ENCODE measurements around the gene MRPS14.

MRPS14 gene

DNA sequence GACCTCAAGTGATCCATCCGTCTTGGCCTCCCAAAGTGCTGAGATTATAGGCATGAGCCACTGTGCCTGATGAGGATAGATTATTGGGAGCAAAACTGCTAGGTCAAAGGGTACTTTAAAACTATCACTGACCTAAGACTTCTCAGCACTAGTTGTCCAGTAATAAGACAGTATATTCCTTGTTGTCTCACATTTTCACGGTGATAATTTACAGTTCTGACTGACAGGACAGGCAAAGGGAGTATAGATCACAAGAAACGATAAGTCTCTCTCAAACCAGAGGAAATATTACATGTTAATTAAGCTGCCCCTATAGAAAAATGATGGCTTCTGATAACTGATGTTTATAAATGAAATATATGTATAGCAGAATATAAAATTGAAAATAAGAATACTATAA is 3.7 kb downstream of the MRPS14 start:
- no peak for ATAC-seq

DNA sequence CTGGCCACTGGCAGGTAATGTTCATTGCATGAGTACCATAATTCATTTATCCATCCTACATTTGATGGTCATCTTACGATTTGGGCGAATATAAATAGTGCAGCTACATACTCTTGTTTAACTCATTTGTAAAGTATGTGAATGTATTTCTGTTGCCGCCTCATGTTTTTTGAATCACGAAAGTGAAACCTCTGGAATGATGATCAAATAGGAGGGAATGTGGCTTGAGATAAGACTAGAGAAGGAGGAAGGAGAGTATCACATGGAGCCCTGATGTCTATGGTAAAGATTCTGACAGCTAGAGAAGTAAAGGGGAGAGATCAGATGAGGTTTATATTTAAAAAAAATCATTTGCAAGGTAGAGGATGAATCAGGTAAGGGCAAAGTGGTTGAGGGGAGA is 8.0 kb downstream of the MRPS14 start:
- ATAC-seq: no peak

DNA sequence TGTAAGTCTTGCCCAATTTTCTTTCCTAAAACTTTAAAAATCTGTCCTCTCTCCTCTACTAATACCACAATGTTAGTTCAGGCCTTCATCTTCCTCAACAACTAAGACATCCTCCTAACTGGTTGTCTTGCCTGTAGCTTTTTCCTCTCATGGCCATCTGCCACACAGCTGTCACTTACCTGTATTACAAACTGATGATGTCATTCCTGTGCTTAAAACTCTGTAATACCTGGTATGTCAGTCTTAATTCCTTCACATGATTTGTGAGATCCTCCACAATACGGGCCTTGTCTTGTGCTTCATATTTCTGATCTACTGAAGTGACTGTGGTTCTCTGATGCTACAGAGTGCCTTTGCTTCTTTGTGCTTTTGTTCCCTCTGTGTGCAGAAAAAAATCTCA is 9.8 kb downstream of the MRPS14 start:
- ATAC-seq: no peak

DNA sequence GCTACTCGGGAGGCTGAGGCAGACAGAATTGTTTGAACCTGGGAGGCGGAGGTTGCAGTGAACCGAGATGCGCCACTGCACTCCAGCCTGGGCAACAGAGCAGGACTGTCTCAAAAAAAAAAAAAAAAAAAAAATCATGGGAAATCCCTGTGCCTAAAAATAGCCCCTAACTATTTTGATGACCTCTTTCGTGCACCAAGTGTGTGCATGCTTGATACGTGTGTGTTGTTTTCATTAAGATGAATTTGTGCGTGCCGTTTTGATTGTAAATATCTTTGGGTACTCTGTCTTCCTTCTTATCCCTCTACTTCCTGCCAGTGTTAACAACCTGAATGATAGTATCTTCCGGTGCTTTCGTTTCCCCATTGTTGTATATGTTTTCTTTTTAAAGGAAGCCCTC is 13.7 kb downstream of the MRPS14 start:
- no peak for ATAC-seq

DNA sequence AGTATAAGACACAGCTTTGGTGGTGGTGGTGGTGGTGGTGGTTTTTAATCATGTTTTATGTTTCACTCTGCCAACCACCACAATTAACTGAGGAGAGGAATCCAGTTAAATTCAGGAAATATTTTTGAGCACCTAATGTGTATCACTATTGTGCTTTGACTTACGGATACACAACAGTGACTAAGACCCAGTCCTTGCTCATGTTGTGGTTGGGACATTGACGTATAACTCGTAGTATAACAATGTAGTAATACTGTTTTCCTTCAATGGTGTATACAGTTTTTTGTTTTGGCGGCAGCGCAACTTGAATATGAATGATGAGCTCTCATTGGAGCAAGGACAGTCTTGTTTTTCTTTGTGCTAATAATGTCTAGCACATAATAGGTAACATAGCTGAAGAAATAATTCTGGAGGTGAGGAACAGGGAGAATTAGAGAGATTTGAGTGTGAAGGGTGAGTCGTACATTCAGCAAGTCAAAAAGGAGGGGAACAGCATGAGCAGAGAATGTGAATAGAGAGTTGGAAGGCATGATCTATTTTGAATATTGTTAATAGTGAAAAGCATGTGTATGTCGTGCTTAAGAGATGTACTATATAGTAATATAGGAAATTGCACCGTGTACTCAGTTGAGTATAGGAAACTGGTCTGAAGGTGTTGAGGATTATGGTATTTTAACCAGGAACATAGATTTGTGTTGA is 18.0 kb downstream of the MRPS14 start:
- ATAC-seq: peak; percentile 41 to 58

DNA sequence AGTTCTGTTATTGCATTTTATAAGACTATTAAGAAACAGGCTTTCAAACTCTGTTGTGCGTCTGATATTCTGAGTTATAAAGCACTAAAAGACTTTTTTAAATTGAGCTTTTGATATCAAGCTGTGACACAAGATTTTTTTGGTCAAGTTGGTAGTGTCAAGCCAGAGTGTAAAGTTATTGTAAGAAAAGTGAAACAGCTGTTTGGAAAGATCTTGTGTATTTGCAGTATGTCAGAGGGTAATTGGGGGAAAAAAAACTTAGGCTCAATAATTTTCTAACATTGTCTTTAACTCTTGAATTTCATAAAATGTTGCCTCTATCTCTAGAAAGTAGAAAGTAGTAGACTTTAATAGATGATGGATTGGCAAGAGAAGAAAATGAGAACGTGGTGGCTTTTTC is 19.7 kb downstream of the MRPS14 start:
- ATAC-seq: no peak

DNA sequence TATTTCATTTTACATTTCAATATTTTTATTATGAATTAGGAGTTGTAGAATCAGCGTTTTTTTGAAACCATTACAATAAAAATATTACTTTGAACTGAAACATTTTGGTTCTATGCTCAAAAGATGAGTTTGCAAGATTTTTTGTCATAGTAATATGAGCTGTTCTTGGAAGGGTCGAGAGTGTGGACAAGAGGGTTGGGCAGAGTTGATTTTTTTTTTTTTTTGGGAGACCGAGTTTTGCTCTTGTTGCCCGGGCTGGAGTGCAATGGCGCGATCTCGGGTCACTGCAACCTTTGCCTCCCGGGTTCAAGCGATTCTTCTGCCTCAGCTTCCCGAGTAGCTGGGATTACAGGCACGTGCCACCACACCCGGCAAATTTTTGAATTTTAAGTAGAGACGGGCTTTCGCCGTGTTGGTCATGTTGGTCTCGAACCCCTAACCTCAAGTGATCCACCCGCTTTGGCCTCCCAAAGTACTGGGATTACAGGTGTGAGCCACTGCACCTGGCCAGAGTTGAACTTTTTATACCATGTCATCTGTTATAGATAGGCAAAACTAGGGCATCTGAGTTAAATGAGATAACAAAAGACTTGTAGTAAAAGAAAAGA is 20.2 kb downstream of the MRPS14 start:
- no peak for ATAC-seq

DNA sequence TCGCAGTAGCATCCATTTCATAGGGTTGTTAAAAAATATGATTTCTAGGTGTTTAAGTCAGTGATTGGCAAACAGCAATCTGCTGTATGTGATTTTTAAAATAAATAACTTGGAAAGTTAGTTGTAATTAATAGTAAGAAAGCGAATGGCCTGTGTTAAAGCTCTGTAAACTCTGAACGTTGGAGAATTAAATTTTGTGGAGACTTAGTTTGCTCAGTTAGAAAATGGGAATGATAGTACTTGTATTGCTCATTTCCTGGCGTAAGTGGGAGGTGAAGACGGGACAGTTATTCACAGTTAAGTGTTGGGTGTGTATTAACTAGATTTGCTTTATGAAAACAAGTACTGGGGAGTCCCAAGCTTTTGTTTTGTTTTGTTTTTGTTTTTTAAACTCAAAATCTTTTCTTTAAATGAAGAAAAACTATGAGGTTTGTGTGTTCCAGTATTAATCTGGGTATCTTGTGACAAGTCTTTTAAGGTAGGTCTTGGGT is 22.5 kb downstream of the MRPS14 start:
- ATAC-seq: no peak

DNA sequence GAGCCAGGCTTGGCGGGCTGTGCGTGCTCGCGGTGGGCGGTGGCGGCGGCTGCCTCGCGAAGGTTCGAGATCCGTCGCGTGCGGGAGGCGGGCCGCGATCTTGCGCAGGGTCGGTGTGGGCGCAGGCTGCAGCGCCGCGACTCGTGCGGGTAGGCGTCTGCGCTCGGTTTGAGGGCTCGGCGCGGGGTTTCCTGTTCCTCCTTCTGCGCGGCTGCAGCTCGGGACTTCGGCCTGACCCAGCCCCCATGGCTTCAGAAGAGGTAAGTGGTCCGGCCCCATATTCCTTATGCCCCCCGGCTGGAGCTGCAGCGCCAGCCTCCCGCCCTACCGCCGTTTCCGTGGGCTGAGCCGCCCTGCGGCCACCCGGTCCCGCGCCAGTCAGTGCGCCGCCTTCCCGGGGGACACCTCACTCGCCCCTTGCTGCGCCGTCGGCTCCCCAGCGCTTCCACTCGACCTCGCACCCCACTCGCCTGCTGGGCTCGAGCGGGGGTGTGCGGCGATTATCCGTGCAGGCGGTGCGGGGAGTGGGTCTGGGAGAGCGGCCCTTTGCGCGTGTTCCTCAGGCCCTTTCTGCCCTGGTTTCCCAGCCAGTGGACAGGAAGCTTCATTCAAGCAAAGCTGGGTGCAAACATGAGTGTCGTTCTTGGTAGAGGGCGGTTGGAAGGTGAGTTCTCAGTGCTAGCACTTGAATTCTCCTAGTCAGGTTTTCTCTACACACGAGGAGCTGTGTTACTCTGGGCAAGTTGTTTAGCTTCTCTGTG is 23.1 kb downstream of the MRPS14 start, which contains the start of gene CACYBP:
Gene CACYBP (plus strand): TSS at position 12 of the 761 bp plus-strand sequence. CDS start 234 bp downstream, at position 246.
- ATAC-seq: peak in 1 of 2 donors; percentile 1

DNA sequence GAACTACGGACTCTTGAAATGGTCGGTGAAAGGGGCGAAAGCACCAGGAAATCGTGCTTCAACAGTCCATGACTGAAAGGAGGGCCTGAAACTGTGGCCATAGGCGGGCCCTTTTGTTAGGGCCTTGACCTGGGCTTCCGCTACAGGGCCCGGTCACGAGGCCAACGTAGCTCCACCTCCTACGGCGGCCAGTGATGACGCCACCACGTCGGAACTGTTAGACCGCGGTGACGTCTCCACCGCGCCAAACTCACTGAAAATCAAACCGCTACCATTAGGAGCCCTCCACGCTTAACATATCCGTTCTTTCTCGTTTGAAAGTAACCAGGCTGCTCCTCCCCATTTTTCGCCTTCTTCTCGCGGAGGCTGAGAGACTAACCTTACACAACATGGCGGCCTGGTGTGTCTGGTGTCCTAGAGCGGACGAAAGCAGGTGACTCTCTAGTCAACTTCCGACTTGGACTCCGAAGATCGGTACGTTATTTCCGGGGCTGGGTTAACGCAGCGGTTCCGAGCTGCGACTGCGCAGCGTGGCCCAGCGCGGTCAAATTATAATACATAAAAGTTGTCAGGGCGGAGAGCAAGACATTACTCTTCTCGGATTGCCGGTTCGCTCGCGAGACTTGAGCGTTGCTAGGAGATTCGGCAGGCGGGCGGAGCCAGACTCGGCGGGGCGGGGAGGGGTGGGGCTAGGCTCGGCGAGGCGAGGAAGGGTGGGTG is 23.8 kb downstream of the MRPS14 start:
- peak; percentile 85 to 86 for ATAC-seq

DNA sequence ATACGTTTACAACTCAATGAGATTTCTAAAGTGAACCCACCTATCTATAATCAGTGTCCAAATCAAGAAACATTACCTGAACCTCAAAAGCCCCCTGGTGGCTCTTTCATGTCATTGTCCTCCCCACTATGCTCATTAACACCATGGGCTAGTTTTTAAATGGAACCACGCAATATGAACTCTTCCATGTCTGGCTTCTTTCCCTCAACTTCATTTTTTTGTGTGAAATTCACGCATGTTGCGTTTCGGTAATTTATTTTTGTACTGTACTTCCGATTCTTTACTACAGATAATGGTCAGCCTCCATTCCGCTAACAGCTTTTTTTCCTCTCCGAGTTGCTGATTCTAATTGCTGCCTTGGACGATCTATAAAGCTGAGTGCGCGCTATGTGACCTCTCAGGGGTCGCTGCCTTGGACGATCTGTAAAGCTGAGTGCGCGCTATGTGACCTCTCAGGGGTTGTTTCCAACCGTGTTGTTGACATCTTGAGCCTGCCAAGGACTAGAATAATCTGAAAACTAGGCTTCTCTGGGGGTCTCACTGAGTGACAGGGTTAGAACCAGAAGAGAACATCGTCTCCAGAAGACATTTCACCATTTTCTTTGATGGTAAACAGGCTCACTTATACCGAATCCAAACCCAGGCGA is 24.5 kb downstream of the MRPS14 start:
- no peak for ATAC-seq

DNA sequence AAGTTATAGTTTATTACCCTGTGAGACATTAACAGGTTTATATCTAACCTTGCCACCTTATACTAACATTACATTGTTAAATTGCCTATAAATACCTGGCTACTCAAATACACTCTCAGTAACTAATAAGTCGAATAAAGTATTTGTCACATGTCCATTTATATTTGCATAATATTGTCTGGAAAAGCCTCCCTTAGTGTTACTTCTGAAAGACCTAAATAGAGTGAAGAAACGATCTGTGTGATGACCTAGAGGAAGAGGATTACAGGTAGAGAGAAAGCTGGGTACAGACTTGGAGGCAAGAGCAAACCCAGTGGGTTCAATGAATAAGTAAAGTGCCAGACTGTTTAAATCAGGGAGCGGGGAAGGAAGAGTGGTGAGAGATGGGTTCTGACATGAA is 26.2 kb downstream of the MRPS14 start:
- no peak for ATAC-seq

DNA sequence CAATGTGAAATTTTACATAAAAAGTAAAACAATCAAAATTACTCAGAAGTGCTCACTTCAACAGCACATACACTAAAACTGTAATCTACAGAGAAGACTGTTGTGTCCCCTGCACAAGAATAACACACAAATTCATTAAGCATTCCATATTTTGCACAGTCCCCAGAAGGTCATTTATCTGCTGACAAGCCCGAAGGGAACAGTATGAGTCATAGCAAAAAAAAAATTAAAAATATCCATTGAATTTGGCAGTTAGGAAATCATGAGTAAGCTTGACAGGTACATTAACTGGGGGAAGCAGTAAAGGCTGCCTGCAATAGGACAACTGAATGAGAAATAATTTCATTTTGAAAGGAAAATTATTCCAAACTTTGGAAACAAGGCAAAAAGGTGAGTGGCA is 26.7 kb downstream of the MRPS14 start:
- no peak for ATAC-seq

DNA sequence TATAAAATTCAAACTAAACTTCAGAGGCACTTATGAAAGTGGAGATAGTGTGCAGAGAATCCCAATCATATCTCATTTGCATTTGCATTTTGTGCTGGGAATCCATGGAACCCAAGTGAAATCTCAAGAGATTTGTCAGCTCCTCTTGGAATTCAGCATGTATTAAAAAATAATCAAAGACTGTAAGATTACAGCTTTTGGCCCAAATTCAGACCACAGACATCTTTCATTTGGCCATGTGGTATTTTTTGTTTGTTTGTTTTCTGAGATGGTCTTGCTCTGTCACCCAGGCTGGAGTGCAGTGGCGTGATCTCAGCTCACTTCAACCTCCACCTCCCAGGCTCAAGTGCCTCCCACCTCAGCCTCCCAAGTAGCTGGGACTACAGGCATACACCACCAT is 27.3 kb downstream of the MRPS14 start:
- ATAC-seq: no peak

DNA sequence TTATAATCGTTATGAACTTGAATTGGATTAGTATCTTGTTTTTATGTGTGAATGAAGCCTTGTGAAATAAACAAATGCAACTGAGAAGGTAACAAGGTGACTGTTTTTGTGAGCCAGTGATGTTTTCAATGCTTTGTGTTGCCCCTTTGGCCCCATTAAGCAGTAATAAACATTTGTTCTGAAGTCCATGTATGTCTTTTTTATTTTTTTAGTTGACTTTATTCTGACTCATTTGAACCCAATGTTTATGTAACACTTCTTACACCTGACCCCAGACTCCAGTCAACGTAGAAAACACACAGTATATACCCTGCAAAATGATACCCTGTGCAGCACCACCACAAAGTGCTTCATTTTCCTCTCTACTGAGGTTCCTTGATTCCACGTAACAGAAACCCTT is 28.1 kb downstream of the MRPS14 start:
- ATAC-seq: no peak

DNA sequence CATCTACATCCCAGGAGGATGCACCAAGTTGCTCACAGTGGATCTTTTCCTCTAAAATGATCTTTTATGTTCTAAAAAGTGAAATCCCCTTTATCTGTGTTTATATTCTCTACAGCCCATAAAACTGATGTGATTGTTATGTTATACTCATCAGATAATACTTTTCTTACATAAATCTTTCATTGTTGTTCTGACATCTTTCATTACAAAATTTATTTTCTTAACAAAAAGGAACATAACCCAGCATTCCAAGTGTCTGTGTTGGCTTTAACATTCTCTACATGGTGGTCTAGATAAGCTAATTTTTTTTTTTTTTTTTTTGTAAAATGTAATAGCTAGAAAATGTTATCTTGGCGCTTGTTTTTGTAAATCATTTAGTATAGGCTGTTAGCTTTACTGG is 31.8 kb downstream of the MRPS14 start:
- no peak for ATAC-seq

DNA sequence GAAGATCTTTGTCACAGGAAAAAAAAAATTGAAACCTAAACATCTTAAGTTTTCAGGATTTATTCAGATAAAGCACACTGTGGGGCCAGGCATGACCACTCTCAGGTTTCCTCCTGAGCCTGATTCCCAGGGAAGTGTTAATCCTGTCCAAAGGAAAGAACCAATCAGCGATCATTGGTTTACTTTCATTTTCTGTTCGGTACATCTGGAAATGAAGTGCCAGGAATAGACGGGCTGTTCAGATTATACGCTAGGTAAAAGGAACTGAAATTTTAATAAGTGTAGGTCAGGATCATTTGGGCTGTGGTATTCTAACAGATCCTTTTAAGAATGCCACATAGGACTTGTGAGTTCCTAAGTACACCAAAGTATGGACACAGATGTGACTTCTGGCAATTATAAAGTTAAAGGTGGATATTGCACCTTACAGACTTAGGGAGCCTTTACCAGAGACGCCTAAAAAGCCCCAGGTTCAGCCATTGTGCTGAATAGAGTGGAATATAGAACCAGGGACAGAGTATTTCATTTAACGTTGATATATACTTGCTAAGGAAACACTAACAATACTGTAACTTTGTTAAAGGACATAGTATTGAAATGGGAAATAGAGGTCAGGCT is 32.7 kb downstream of the MRPS14 start:
- ATAC-seq: peak in 1 of 2 donors; percentile 13

DNA sequence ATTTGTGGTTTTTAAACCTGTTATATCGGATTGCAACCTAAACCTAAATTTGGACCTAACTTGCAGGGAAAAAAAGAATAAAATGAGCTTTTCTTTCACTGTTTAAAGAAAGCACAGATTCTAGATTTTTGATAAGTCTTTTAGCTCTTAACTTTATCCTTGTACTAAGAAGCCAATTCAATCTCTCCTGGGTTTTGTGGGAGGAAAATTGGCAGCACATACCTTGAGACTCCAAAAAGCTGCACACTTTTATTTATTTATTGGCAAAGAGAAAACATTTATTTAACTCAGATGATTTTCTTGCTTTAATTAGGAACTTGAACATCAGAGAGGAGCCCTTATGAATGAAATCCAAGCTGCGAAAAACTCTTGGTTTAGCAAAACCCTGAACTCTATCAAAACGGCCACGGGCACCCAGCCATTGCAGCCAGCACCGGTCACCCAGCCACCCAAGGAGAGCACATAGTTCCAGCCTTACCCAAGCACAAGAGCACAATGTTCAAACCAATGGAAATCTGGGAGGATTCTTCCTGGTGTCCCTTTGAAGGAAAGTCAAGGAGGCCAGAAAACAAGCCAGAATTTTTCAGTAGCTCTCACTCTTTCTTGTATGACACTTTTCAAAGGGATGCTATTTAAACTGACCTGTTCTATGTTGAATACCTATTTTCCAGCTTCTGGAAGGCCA is 33.5 kb downstream of the MRPS14 start:
- no peak for ATAC-seq

DNA sequence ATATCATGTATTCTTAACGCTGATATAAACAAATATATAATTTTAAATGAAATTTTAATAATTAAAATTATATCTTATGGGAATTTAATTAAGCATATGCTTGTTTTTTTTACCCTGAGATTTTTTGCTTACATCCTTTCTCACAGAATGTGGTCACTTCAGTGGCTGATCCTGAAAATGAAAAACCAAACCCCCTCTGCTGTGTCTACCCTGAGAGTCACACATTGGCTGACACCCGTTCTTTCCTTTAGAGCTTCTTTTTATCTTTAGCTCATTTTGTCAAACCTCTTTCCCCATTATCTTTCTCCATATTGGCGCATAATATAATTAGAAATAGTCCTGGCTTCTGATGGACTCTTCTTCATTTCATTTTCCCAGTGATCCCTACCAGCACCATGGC is 34.2 kb downstream of the MRPS14 start:
- ATAC-seq: no peak

DNA sequence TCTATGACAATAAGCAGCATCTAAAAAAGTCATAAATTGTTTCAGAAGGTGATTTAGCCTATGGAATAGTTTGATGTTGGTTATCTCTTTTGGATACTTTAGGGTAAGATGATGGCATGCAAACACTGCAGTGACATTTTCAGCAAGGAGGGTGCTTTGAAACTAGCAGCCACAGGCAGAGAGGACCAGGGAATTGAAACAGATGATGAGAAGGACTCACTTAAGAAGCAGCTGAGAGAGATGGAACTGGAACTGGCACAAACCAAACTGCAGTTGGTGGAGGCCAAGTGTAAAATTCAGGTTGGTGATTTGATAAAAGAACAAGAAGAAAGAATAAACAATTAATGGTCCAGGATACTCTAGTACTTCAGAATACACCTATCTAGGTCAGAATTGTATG is 34.7 kb downstream of the MRPS14 start:
- ATAC-seq: no peak

DNA sequence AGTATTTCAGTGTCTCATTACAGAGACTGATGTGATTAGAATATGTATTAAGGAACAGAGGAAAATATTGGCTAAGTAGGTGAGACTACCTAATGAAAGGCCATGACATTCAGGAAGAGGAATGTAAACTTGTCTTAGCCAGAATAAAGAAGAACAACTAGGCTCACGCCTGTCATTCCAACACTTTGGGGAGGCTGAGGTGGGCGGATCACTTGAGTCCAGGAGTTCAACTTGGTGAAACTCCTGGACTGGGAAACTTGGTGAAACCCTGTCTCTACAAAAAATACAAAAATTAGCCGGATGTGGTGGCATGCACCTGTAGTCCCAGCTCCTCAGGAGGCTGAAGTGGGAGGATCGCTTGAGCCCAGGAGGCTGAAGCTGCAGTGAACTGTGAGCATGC is 38.3 kb downstream of the MRPS14 start:
- ATAC-seq: no peak
